GM19324 (cell line): ENCODE measurements around the gene EIF4EBP3.
A peak's percentile ranks its signal among the peaks of the same experiment; 100 is the strongest.

Source experiments
- ATAC-seq: cut with Tn5 transposase; IDR thresholded peaks from one replicate; pipeline ENCODE4 v1.9.1; 2021; ENCODE audit warnings: mild to moderate bottlenecking, moderate library complexity; ENCODE audit not compliant: unreplicated experiment, low FRiP score

EIF4EBP3 gene

DNA sequence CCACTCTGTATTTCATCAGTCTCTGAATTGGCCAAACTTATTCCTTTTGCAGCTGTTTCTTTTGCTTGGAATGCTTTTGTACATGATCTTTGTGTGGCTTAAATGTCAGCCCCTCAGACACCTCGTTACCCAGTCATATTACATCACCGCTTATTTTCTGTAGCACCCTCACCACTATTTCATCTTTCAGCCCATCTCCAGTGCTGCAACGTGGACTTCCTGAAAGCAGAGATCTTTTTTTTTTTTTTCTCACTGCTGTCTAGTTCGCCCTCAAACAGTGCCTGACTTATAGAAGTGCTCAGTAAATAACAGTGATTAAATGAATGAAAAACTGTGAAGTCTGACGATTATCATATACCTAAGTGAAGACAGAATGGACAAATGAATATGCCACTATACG, 9.0 kb downstream of the EIF4EBP3 start:
- ATAC-seq = no peak

DNA sequence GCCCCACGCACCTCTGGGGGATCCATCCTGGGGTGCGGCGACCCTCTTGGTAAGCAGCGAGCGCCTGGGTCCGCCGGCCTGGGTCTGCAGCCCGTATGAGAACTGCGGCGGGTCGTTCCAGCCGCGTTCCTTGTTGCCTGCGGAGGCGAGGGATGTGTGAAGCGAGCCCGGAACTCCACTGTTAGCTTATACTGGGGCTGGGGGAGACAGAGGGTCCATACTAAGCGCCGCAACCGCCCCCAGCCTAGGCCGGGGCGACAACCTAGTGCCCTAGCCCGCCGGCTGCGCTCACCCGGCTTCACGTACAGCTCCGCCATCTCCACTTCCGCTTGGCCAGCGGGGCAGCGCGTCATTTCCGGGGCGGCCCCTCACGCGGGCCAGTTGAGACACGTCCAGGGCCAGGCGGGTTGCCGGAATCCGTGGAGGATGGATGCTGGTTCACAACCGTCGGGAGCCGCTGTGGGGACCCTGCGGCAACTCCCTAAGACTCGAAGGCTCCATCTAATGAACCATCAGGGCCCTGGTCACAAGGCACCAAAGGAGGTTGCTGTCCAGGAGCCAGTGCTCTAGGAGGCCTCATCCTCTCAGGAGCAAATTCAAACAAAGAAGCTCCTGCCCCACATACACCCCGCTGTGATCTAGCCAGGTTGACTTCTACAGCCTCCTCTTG, 9.8 kb downstream of the EIF4EBP3 start, which contains the start of gene SRA1:
TSS of gene SRA1 (minus strand) at position 338 of the 670 bp plus-strand sequence. CDS start at position 317, 21 bp downstream.
- peak; percentile 96 for ATAC-seq

DNA sequence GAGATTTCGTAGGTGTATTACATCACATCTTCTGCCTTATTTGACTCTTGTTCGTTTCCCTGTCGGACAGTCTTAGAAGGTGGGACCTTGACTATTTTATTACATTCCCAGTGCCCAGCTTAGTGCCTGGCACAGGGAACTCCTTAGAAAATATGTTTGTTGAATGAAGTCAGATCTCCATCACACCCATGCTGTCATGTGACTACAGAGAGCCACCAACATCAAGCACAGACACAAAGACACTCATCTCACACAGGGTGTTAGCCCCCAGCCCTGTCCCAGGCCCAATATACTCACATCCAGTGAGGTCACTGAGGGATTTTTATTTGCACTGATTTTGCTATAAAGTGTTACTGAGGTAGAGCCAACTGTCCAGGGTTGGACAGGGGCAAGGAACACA, 10.5 kb downstream of the EIF4EBP3 start:
- no peak for ATAC-seq

DNA sequence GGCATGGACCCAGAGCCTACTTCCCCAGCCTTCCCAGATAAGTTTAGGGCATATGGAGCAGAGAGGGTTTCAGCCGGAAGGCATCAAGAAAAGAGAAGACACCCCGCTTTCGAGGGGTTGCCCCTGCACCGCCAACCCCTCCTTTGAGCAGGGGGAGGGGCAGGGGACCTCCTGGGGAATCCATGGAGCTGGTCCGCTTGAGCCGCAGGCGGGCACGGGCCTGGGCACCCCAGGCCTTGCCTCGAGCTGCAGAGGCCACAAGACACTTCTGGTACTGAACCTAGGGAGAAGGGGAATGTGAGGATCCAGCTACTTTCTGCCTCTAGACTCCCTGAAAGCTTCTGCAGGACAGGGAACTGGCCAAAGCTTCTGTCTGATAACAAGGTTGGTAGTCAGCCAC, 11.1 kb downstream of the EIF4EBP3 start:
- no peak for ATAC-seq

DNA sequence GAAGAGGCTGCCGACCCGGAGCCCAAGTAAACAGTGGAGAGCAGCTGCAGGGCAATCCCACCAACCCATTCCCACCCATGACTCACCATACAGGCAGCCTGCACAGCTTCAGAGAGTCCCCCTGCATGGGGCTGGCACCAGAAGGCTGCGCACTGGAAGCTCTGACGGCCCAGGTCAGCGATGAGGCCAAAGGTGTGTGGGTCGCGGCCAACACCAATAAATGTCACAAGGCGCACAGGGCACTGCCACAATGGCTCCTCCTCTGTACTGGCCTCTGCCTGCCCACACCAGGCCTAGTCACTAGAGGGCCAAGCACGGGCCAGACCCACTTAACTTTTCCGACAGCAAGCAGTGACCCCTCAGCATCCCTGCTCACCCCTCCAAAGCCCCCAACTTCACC, 12.8 kb downstream of the EIF4EBP3 start:
- no peak for ATAC-seq

DNA sequence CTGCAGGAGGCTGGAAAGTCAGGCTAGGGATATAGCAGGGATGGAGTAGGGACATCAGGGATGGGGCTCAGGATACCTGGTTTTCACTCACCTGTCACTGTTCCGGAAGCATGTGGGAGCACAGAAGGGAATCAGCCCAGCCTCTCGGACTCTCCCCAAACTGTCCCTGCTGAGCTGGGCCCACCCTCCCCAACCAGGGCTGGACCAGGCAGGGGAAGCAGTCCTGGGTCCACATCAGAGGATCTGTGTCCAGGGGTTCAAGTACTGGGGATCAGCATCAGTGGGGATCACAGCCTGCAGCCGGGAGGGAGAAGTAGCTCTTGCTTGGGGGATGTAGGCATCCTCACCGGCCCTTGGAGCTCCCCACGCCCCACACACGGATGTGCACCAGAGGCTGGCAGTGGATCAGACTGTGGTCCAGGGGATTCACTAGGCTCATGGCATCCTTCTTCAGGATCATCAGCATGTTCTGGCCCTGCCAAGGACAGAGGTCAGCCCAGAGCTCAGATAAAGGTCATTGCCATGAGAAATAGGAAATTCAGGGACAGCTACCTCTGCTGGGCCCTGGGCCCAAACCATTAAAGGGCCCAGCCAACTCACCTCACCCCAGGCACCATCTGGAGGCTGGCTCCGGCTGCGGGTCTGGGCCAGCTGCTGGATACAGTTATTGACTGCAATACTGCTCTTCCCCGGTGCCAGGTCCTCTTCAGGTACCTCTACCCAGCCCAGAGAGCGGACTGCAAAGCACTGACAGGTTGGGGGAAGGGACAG, 14.5 kb downstream of the EIF4EBP3 start:
- ATAC-seq = no peak

DNA sequence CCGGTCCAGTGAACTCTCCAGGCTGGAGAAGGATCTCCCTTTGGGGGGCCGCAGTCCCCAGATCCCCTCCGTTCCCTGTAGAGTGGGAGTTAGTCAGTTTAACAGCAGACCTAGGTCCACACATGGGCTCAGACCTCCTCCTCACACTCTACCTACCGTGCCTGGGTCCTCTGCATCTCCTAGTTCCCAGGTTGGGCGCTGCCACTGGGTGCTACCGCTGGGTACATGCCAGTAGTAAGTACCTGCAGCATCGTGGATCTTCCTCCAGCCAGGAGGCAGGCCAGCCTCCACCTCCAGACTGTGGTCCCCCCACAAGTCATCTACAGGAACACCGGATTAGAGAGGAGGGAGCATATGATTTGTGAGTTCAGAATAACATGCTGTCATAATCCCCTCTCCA, 16.1 kb downstream of the EIF4EBP3 start:
- ATAC-seq = no peak

DNA sequence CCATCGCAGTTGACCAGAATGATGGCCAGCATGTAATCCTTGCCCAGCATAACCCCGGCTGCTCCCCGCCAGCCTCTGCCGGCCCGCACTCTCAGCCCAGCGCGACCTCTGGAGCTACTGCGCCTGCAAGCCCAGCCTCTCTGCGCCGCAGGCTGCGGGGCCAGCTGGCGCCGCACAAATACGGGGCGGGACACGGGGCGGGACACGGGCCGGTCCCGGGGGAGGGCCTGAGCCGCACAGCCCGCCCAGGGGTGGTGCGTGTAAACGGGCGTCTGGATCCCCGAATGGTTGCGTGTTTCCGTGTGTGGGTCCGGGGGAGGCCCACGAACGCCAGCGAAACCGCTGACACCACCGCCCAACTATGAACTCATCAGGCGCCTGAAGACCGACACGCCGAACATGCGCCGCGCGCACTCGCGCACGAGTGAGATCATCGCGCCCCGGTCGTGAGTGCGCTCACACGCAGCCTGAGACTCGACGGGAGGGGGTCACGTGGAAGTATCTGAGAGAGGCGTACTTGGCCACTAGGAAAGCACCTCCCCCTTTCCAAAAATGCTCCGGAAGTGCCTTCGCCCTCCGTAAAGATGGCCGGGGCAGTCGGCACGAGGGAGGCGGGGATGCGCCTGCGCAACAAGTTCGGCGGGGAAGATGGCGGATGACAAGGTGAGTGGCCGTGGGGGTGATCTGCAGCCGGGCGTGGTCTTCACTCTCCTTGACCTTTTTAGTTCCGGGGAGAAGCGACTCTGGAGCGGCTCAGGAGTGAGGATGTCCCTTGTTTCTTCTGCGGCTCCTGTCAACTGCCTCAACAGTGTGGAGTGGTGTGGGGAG, 16.9 kb downstream of the EIF4EBP3 start, which contains the start of the genes APBB3 and SLC35A4:
TSS of gene APBB3 (minus strand) at position 403 of the 828 bp plus-strand sequence. CDS start at position 50, 353 bp downstream.
TSS of gene SLC35A4 (plus strand) at position 633 of the 828 bp plus-strand sequence. CDS start 2,342 bp downstream, outside the sequence.
- ATAC-seq = peak; percentile 89

DNA sequence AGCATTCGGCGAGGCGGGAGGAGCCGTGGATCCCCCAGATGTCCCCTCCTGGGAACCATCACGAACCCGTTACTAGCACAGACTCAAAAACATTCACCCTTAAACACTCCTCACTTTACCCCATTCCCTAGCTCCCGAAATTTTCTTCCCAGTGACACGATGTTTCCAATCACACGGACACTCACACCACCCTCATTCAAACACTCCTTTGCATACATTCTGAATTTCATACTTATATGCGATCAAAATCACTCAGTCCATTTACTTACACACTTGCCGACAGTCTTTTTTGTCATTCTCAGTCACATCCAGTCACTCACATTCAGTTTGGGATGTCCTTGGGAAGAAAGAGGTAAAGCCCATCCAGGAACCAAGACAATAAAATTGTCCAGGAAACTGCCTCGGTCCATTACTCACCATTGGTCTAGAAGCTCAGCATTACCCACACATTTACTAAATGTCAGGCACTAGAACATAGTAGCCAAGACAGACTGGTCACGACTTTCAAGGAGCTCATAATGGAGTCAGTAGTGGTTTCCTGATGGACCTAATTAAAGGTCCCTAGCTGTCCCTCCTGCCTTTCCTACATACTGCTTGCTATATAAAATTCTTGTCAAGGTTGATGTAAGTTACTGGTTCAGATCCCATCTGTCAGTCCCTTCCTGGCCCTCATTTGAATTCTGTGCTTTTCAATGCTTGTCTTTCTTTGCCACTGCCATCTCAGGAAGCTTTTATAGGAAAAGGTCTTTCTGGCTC, 17.7 kb downstream of the EIF4EBP3 start:
- peak; percentile 1 for ATAC-seq

DNA sequence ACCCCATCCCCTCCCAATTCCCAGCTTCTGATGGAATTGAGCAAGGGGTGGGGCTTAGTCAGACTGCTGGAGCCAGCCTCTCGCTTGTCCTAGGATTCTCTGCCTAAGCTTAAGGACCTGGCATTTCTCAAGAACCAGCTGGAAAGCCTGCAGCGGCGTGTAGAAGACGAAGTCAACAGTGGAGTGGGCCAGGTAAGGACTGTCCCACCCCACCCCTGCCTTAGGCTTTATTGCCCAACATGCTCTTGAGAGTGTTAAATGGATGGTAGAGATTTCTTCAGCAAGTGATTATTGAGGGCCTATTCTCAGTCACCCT, 18.3 kb downstream of the EIF4EBP3 start:
- ATAC-seq = no peak

DNA sequence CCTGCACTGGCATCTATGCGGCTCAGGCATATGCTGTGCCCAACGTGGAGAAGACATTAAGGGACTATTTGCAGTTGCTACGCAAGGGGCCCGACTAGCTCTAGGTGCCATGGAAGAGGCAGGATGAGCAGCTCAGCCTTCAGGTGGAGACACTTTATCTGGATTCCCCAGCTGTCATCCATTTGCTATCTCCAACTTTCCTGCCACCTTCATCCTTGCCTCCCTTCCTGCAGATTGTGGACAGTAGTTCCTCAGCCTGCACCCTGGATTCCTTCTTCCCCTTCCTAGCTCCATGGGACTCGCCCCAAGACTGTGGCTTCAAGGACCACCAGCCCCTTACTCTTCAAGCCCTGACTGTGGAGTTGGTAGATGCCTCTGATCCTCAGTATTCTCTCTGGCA, 19.2 kb downstream of the EIF4EBP3 start:
- ATAC-seq = no peak

DNA sequence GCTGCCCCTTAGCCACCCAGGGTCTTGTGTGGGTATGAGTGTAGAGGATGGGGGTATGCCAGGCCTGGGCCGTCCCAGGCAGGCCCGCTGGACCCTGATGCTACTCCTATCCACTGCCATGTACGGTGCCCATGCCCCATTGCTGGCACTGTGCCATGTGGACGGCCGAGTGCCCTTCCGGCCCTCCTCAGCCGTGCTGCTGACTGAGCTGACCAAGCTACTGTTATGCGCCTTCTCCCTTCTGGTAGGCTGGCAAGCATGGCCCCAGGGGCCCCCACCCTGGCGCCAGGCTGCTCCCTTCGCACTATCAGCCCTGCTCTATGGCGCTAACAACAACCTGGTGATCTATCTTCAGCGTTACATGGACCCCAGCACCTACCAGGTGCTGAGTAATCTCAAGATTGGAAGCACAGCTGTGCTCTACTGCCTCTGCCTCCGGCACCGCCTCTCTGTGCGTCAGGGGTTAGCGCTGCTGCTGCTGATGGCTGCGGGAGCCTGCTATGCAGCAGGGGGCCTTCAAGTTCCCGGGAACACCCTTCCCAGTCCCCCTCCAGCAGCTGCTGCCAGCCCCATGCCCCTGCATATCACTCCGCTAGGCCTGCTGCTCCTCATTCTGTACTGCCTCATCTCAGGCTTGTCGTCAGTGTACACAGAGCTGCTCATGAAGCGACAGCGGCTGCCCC, 19.8 kb downstream of the EIF4EBP3 start:
- no peak for ATAC-seq

DNA sequence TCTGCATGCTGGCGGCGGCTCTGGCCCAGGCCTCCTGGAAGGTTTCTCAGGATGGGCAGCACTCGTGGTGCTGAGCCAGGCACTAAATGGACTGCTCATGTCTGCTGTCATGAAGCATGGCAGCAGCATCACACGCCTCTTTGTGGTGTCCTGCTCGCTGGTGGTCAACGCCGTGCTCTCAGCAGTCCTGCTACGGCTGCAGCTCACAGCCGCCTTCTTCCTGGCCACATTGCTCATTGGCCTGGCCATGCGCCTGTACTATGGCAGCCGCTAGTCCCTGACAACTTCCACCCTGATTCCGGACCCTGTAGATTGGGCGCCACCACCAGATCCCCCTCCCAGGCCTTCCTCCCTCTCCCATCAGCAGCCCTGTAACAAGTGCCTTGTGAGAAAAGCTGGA, 20.4 kb downstream of the EIF4EBP3 start:
- ATAC-seq = no peak

DNA sequence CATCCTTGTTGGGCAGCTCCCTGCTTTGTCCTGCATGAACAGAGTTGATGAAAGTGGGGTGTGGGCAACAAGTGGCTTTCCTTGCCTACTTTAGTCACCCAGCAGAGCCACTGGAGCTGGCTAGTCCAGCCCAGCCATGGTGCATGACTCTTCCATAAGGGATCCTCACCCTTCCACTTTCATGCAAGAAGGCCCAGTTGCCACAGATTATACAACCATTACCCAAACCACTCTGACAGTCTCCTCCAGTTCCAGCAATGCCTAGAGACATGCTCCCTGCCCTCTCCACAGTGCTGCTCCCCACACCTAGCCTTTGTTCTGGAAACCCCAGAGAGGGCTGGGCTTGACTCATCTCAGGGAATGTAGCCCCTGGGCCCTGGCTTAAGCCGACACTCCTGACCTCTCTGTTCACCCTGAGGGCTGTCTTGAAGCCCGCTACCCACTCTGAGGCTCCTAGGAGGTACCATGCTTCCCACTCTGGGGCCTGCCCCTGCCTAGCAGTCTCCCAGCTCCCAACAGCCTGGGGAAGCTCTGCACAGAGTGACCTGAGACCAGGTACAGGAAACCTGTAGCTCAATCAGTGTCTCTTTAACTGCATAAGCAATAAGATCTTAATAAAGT, 21.1 kb downstream of the EIF4EBP3 start:
- no peak for ATAC-seq

DNA sequence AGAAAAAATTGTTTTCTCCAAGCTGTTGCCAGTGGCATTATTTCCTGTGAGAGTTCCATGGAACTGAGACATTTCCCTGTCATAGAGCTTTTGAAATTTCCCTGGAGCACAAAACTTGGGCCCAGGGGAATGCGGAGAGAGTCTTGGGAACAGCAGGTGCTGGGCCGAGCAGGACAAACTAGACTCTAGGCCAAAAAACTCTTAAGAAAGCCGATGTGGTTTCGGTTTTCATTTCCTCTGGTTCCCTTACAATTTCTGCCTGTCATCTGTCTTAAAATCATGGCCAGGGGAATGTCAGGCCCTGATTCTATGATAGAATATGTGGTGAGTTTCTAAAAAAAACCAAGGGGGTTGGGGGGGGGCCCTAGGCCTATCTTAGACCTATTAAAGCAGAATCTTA, 21.7 kb downstream of the EIF4EBP3 start:
- ATAC-seq = no peak

DNA sequence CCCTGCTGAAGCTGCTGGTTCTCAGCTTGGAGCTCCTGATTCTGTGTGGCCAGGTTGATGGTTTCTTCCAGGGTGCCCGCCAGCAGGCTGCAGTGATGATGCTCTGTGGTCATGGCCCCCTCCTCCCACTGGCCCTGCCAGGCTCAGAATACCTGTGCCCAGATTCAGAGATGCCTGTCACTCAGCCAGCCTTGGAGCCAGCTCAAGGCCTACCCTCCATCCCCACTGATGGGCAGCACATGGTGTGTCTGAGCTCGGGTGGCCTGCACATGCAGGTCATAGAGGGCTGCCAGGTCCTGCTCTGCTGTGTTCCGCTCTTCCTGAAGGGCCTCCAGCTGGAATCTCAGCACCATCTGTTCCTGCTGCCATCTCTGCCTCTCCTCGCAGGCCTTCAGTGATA, 22.6 kb downstream of the EIF4EBP3 start:
- no peak for ATAC-seq

DNA sequence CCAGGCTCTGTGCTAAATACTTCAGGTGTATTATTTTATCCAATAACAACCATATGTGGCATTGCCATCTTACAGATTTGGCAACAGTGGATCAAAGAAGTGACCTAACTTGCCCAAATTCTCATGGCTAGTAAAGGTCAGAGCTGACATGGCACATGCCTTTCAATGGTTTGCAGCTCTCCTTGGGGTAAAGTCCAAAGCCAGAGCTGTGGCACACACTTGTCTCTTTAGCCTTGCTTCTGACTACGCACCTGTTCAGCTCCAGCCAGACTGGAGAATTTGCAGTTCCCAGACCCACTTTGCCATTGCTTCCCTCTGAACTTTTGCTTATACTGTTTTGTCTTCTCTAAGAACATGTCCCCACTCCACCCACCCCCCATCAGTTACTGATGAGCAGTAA, 23.0 kb downstream of the EIF4EBP3 start:
- ATAC-seq = no peak

DNA sequence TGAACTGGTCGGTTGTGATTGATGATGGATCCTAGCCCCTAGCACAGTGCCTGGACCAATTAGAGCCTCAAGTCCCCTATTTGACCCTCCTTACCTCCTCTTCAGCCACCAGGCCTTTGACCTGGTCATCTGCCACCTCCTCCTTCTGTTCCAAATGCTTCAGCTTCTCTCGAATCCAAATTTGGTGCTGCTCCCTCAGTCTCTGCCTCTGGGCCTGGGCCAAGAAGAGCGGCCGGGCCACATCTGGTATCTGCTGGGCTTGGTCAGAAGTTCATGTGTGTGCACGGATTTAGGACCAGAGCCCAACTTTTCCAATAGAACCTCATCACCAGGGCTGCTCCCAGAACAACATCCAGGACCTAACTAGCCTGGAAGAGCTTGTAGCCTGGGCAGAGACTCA, 23.6 kb downstream of the EIF4EBP3 start:
- no peak for ATAC-seq

DNA sequence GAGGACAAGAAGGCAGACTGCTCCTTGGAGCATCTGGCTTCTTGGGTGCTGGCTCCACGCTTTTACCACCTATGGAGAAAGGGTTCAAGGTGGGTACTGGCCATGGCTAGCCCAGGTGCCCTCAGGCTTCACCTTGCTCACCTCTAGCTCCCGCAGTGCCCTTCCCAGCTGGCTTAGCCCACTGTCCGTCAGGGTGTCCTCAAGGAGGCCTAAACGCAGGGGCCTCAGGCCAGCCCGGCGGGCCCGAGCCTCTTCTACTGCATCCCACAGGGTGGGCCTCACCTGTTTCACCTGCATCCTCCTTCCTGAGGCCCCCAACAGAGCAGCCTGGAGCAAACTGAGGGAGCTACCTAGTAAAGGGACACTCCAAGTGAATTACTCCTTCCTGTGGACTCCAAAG, 26.2 kb downstream of the EIF4EBP3 start:
- no peak for ATAC-seq
